Measurements from ENCODE around the gene TNFRSF17. TPM values are rescaled to one million over a fixed set of nuclear protein-coding genes. Genes with fewer than 3 reads are reported as not detected.

The TNFRSF17 gene
- total RNA-seq (ENCODE audit: low replicate concordance), result 0.12 TPM in 1 of 2 replicates, not detected in the other

GRCh38 chr16:11964761-11965551 is at the start of gene TNFRSF17:
TNFRSF17 (plus strand) TSS chr16:11965210; CDS start chr16:11965325, 115 bp downstream.

GRCh38 chr16:11915644-11916523 is 49.1 kb upstream of the TNFRSF17 start, which contains the start of gene GSPT1:
GSPT1 (minus strand) TSS chr16:11915956; CDS start chr16:11915720, 236 bp downstream.

DNA sequence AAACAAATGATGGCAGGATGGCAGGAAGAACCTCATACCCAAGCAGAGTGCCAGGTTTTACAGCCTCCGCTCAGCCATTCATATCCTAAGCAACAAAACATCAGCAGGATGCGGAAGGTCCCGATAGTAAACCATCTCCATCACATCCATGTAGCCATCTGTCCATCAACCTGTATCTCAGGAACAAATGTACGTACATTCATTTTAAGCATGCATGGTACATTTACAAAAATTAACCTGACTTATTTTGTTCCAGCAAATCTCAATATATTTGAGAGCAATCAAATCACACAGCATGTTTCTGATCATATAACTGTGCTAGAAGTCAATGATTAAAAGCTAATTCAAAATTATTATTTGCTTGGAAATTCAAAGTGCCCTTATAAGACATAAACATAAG is 23.1 kb upstream of the TNFRSF17 start, which contains the start of gene NPIPB2:
NPIPB2 (minus strand) TSS at position 101 of the 400 bp plus-strand sequence; CDS start at position 101, 0 bp downstream.

Other genes with a start within 250 kb of the TNFRSF17 start
- gene TXNDC11, start 222.4 kb upstream of the TNFRSF17 start, total RNA-seq (ENCODE audit: low replicate concordance), result 13.8 and 26.3 TPM in 2 replicates
- 21.8 and 28.7 TPM in 2 replicates for gene ZC3H7A, start 168.0 kb upstream of the TNFRSF17 start, total RNA-seq (ENCODE audit: low replicate concordance)
- 30.5 and 63.2 TPM in 2 replicates for gene RSL1D1, start 113.7 kb upstream of the TNFRSF17 start, total RNA-seq (ENCODE audit: low replicate concordance)
- 18.6 and 40.5 TPM in 2 replicates for gene GSPT1, start 49.3 kb upstream of the TNFRSF17 start, total RNA-seq (ENCODE audit: low replicate concordance)
- gene NPIPB2, start 23.2 kb upstream of the TNFRSF17 start, total RNA-seq (ENCODE audit: low replicate concordance), result 1.4 and 2.0 TPM in 2 replicates
- 7.6 and 51.6 TPM in 2 replicates for gene SNX29, start 11.5 kb downstream of the TNFRSF17 start, total RNA-seq (ENCODE audit: low replicate concordance)